Amniotic epithelial cell (primary cell): ENCODE data around the gene TNIK.

ENCODE experiments used
- DNase-seq: peaks from one replicate; pipeline ENCODE4 v3.0.0-alpha.2; 2010; ENCODE audit warnings: low read depth

TNIK gene

GRCh38 chr3:171459942-171460724 lies at the start of gene TNIK:
TSS of gene TNIK (minus strand) at chr3:171460405. CDS start at chr3:171460063, 342 bp downstream.
- DNase-seq, result peak; percentile 97

DNA sequence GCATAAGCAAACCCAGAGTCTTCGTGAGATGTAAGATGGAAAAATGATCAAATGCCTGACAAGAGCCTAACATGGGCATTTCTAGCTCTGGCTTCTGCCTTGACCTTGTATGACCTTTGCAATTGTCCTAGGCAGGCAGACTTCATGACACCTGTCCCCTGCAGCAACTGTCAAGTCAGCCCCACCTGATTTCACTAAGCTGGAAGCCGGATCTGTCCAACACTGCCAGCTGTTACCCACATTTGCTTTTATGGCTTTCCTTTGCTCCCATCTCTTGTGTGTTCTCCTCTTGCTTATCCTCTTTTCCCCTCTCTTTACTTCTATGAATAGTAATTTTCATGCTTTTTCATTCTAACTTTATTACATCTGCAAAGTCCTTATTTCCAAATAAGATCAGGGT lies 48.5 kb upstream of the TNIK start:
- DNase-seq, result no peak

- peak; percentile 66 for DNase-seq
These were observed 48.0 kb upstream of the TNIK start for GRCh38 chr3:171508206-171508605.

- DNase-seq, result peak; percentile 79
These were observed 46.6 kb upstream of the TNIK start for GRCh38 chr3:171506743-171507319.

DNA sequence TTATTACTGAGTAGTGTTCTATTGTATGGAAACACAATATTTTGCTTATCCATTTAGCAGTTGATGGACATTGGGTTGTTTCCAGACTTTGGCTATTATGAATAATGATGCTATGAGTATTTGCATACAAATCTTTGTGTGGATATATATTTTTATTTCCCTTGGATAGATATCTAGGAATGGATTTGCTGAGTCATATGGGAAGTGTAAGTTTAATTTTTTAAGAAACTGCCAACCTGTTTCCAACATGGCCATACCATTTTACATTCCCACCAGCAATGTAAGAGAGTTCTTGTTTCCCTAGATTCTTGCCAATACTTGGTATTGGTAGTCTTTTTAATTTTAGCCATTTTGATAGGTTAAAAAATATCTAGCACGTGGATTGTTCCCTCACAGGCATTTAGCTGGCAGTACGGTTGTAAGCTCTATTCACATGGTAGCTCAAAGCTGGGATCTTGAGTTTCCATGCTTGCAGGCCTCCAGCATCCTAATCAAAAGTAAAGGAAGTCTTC lies 45.7 kb upstream of the TNIK start:
- no peak for DNase-seq

- DNase-seq, result peak; percentile 24
These were observed 44.2 kb upstream of the TNIK start for GRCh38 chr3:171504376-171504775.

- DNase-seq, result no peak
These were observed 43.6 kb upstream of the TNIK start for GRCh38 chr3:171503817-171504216.

DNA sequence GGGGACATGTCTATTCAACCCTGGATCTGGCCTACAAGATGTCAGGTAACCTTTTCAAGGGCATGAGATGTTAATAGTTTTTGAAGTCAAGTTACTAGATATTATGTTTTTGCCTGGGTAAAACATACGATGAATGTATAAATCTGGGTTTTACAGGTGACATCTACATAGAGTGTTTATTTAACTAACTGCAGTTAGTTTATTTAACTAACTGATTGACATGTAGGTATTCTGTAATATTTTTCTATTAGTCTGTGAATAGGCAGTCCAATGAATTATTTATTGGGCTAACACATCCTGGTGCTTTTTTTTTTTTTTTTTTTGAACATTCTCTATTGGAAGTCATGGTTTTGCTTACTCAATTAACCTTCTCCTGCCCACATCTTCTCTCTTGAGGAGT lies 38.7 kb upstream of the TNIK start:
- DNase-seq, result no peak

GRCh38 chr3:171497468-171497867 lies 37.3 kb upstream of the TNIK start:
- DNase-seq, result no peak

GRCh38 chr3:171495413-171495812 lies 35.2 kb upstream of the TNIK start:
- no peak for DNase-seq

GRCh38 chr3:171494457-171495109 lies 34.4 kb upstream of the TNIK start:
- DNase-seq, result no peak

- DNase-seq, result no peak
These were observed 31.2 kb upstream of the TNIK start for GRCh38 chr3:171491361-171491760.

GRCh38 chr3:171490901-171491300 lies 30.7 kb upstream of the TNIK start:
- no peak for DNase-seq

- DNase-seq, result no peak
These were observed 29.1 kb upstream of the TNIK start for GRCh38 chr3:171489348-171489747.

DNA sequence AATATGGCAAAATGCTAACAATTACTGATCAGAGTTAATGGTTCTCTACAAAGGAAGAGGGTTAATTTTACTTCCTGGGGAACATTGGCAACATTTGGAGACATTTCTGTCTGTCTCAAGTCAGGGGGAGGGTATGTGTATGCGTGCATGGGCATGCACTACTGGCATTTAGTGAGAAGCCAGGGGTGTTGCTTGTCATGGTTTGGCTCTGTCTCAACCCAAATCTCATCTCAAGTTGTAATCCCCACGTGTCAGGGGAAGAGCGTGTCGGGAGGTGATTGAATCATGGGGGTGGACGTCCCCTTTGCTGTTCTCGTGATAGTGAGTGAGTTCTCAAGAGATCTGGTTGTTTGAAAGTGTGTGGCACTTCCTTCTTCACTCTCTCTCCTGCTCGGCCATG lies 28.3 kb upstream of the TNIK start:
- DNase-seq, result no peak

GRCh38 chr3:171487382-171487781 lies 27.2 kb upstream of the TNIK start:
- DNase-seq, result no peak

DNA sequence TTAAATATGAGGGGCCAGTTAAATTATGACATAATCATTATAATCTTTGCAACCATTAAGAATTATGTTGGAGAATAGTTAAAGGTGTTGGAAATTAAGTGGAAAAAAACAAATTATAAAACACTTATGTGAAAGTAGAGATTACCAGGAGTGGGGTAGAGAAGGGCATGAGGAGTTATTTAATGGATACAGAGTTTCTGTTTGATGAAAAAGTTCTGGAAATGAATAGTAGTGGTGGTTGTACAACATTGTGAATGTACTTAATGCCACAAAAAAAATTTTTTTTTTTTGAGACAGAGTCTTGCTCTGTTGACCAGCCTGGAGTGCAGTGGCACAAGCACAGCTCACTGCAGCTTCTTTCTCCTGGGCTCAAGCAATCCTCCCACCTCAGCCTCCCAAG lies 25.1 kb upstream of the TNIK start:
- no peak for DNase-seq

GRCh38 chr3:171481011-171481410 lies 20.8 kb upstream of the TNIK start:
- no peak for DNase-seq

DNA sequence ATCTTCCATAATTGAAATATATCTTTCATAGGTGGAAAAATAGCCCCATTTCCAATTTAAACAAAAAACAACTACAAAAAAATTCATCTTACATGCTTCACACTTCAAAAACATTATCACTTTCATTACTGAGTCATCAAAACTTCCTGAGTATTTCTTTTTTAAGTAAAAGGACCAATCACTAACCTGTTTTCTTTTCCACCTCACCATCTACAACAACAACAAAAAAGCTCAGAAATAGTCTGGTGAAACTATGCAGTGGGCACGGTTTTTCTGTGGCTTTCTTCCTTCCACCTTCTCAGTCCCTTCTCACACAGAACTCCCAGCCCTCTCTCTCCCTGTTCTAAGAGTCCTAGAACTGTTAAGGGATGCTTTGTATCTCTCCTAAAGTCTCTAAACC lies 20.3 kb upstream of the TNIK start:
- no peak for DNase-seq

DNA sequence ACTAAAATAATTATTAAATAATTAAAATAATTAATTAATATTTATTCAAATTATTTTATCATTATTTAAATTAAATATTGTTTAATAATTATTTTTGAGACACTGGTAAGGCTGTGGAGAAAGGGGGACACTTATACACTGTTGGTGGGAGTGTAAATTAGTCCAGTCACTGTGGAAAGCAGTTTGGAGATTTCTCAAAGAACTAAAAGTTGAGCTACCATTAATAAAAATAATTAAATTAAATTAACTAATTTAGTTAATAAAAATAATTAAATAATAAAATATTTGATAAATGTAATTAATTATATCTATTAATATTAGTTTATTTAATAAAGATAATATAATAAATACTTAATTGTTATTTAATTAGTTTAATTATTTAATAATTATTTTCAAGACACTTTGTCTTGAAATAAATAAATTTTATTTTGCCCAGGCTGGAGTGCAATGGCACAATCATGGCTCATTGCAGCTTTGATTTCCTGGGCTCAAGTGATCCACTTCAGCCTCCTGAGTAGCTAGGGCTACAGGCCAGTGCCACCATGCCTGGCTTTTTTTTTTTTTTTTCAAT lies 16.4 kb upstream of the TNIK start:
- no peak for DNase-seq

GRCh38 chr3:171472552-171472951 lies 12.3 kb upstream of the TNIK start:
- no peak for DNase-seq

DNA sequence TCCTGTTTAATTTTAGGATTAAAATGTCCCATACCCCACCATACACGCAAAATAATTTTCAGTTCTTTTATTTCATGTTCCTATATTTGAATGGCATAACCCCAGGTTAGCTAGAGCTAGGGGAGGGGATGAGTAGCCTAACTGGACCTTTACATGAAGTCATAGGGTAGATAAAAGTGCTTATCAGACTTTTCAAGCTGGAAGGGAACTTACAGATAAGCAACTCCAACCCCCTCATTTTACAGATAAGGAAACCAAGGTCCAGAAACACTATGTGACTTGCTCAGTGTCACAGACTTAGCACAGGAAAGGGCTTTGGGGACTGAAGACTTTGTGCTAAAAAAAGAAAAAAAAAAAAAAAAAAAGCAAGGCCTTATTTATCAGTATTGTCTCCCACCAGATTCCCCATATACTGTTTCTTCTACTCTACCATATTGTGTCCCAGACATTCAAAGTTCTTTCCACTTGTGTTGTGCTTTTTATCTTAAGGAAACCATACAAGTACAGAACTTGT lies 10.6 kb upstream of the TNIK start:
- DNase-seq, result peak; percentile 13

GRCh38 chr3:171469376-171469775 lies 9.2 kb upstream of the TNIK start:
- DNase-seq, result no peak
